ENCODE data around the gene LAYN. TPM values are rescaled to one million over a fixed set of nuclear protein-coding genes. Genes with fewer than 3 reads are reported as not detected.

The LAYN gene
- total RNA-seq, 4 donors from 2014 or later = 12.0 to 47.1 (median 18.5) TPM

GRCh38 chr11:111527279-111527678, 13.2 kb upstream of the LAYN start:
- TF ChIP-seq POLR2AphosphoS5 (IDR thresholded peaks at IDR 0.05) = no peak
- no peak for TF ChIP-seq EP300 (IDR thresholded peaks at IDR 0.05)
- no peak for TF ChIP-seq POLR2A (IDR thresholded peaks at IDR 0.05; ENCODE audit: low read depth)
- TF ChIP-seq CTCF (IDR thresholded peaks at IDR 0.05) = no peak
- Histone ChIP-seq H3K9me3 (no peaks in the 10 kb centered on the region), H3K4me1 (no peaks in the 10 kb centered on the region), H3K4me3 (no peak overlapping the region), H3K27ac (replicated peaks in 1 of 4) (no peak overlapping the region), H3K27me3 (no peaks in the 10 kb centered on the region), H3K36me3 (no peaks in the 10 kb centered on the region)
- DNase-seq (ENCODE audit: extremely low spot score) = no peak
- intact Hi-C loops (cut with DNase I) = no loop called here
- 71% methylated on average over 1 of the region's 1 CpG for WGBS

- WGBS = 63% methylated on average over 1 of the region's 1 CpG
- Histone ChIP-seq H3K4me3 (no peak overlapping the region), H3K4me1 (no peaks in the 10 kb centered on the region), H3K9me3 (no peaks in the 10 kb centered on the region), H3K27me3 (no peaks in the 10 kb centered on the region), H3K36me3 (no peaks in the 10 kb centered on the region), H3K27ac (replicated peaks in 1 of 4) (no peak overlapping the region)
- intact Hi-C loops (cut with DNase I) = no loop called here
- TF ChIP-seq EP300 (IDR thresholded peaks at IDR 0.05) = no peak
- TF ChIP-seq CTCF (IDR thresholded peaks at IDR 0.05) = no peak
- no peak for TF ChIP-seq POLR2AphosphoS5 (IDR thresholded peaks at IDR 0.05)
- DNase-seq (ENCODE audit: extremely low spot score) = no peak
These were observed 12.0 kb upstream of the LAYN start for GRCh38 chr11:111528557-111528956.

- Histone ChIP-seq H3K36me3 (no peaks in the 10 kb centered on the region), H3K27ac (replicated peaks in 1 of 4) (no peak overlapping the region), H3K4me1 (no peaks in the 10 kb centered on the region), H3K27me3 (no peaks in the 10 kb centered on the region), H3K4me3 (no peak overlapping the region), H3K9me3 (no peaks in the 10 kb centered on the region)
- DNase-seq (ENCODE audit: extremely low spot score) = no peak
- WGBS = 69% methylated on average over 3 of the region's 3 CpGs
- TF ChIP-seq POLR2AphosphoS5 (IDR thresholded peaks at IDR 0.05) (no peak), EP300 (IDR thresholded peaks at IDR 0.05) (no peak), POLR2A (IDR thresholded peaks at IDR 0.05; ENCODE audit: low read depth) (no peak)
- intact Hi-C loops (cut with DNase I) = no loop called here
These were observed 10.4 kb upstream of the LAYN start for GRCh38 chr11:111530091-111530490.

GRCh38 chr11:111531136-111531535, 9.4 kb upstream of the LAYN start:
- no peak for DNase-seq (ENCODE audit: extremely low spot score)
- no peak overlapping the region for H3K27ac ChIP-seq (replicated peaks in 1 of 4)
- intact Hi-C loops (cut with DNase I) = no loop called here
- H3K36me3 ChIP-seq = no peaks in the 10 kb centered on the region
- H3K27me3 ChIP-seq = no peaks in the 10 kb centered on the region
- H3K9me3 ChIP-seq = no peaks in the 10 kb centered on the region
- TF ChIP-seq EP300 (IDR thresholded peaks at IDR 0.05) (no peak), POLR2AphosphoS5 (IDR thresholded peaks at IDR 0.05) (no peak), CTCF (IDR thresholded peaks at IDR 0.05) (no peak), POLR2A (IDR thresholded peaks at IDR 0.05; ENCODE audit: low read depth) (no peak)
- H3K4me3 ChIP-seq = no peak overlapping the region
- H3K4me1 ChIP-seq = no peaks in the 10 kb centered on the region

- no peaks in the 10 kb centered on the region for H3K4me1 ChIP-seq
- no peaks in the 10 kb centered on the region for H3K9me3 ChIP-seq
- WGBS = 70% methylated on average over 9 of the region's 9 CpGs
- H3K36me3 ChIP-seq = no peaks in the 10 kb centered on the region
- H3K27me3 ChIP-seq = no peaks in the 10 kb centered on the region
- DNase-seq (ENCODE audit: extremely low spot score) = no peak
- H3K4me3 ChIP-seq = no peak overlapping the region
- intact Hi-C loops (cut with DNase I) = no loop called here
- H3K27ac ChIP-seq (replicated peaks in 1 of 4) = no peak overlapping the region
- TF ChIP-seq CTCF (IDR thresholded peaks at IDR 0.05) (no peak), POLR2AphosphoS5 (IDR thresholded peaks at IDR 0.05) (no peak), POLR2A (IDR thresholded peaks at IDR 0.05; ENCODE audit: low read depth) (no peak), EP300 (IDR thresholded peaks at IDR 0.05) (no peak)
These were observed 8.7 kb upstream of the LAYN start for GRCh38 chr11:111531687-111532364.

All from esophagus muscularis mucosa (tissue), 4 donors.